Frontal cortex (tissue), 4 donors: ENCODE data around the gene ATAT1. TPM values are rescaled to one million over a fixed set of nuclear protein-coding genes. Genes with fewer than 3 reads are reported as not detected.
A peak's percentile ranks its signal among the peaks of the same experiment; 100 is the strongest.

Source experiments
- DNase-seq, 2 donors: peaks; one replicate each; pipeline ENCODE4 v3.0.0; 2012; ENCODE audit warnings: low spot score in 2 of 2
- FAIRE-seq: peaks from 2 replicates; lab custom pipeline; 2012; peaks lifted over from hg19 to GRCh38; lab: Jason Lieb, UNC
- total RNA-seq: library from RNA; depleted of rRNA; stranded (reverse); fragments of >200 nt; gene quantifications from one replicate; pipeline ENCODE4 v1.2.3, GENCODE V29; 2014
- donor health status: control.
- donor health status: control.
- donor health status: control.

Gene ATAT1
- total RNA-seq, 1 donor from 2014 or later = 40.4 TPM

- DNase-seq (no peak), FAIRE-seq (no peak)
Observed at GRCh38 chr6:30612687-30613248, 13.9 kb upstream of the ATAT1 start.

DNA sequence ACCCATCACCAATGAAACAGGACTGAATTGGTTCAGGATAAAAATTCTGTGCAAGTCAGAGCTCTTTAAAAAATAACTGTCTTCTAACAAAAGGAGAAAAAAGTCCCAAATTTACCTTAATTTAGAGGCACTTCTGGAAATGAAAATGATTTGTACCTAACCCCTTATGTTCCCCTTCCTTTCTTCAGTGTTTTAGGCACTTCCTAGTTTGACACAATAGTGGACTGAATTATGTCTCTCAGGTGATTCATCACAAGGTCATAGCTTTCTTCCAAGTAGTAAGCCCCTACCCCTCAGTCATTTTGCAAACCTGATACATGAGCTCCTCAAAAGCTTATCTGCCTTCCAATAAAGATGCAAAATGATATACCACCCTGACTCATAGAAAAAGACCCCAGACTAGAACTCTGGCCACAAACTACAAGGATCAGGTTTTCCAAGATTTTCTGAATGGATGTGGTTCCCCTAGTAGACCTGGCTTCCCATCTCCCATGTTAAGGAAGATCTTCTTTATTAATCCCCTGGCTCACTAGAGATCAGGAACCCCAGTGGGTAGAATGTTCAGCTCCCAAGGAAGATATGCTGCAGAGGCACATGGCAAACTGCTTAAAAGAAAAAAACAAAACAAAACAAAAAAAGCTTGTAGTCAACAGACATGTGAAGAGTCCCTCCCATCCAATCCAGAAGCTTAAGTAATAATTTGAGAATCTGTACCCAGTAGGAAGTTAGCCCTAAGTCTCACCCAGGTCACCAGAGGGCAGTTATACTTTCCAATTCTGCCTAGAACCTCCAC, 13.2 kb upstream of the ATAT1 start:
- FAIRE-seq (no peak), DNase-seq (no peak)

GRCh38 chr6:30614044-30614842, 12.4 kb upstream of the ATAT1 start:
- FAIRE-seq (no peak), DNase-seq (no peak)

GRCh38 chr6:30614843-30615218, 11.8 kb upstream of the ATAT1 start:
- peak; percentile 72 for FAIRE-seq

GRCh38 chr6:30615219-30615957, 11.3 kb upstream of the ATAT1 start:
- no peak for FAIRE-seq

More at GRCh38 chr6:30614843-30615218, 11.8 kb upstream of the ATAT1 start:
- peak; percentile 73 to 77 for DNase-seq

GRCh38 chr6:30615958-30616810, 10.5 kb upstream of the ATAT1 start:
- DNase-seq = no peak
- no peak for FAIRE-seq

More at GRCh38 chr6:30615219-30615957, 11.3 kb upstream of the ATAT1 start:
- DNase-seq = no peak

- FAIRE-seq (peak; percentile 98), DNase-seq (peak; percentile 79 to 86)
Observed at GRCh38 chr6:30616811-30617564, 9.7 kb upstream of the ATAT1 start, which contains the start of gene PPP1R10. PPP1R10 (minus strand) TSS chr6:30617243; CDS start chr6:30609944, 7,299 bp downstream.

DNA sequence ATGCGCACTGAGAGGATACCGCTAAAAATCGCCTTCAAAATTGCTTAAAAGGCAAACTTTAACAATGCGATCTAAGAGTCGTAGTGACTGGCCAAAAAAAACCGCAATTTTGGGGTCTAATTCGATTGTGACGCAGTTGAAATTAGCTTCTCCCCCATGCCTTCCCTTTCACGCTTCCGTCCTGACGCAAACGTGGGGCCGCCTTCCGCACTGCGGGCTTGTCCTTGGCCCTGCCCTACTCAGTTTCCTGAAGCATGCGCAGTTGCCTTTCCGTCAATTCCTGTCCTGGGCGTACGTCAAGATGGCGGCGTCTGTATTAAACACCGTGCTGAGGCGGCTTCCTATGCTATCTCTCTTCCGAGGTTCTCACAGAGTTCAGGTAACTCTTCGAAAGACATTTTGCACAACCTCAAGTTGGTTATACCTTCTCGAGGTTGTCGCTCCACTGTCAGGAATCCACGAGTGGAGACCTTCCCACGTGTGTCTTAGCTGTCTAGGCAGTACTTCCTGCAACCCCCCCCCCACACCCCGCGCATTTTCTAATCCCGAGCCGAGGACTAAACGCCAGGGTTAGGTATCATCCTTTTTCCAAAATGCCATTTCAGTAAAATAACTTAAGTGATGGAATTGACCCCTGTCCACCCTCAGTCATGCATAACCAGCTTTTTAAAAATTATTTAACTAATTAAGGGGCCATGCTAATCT, 9.0 kb upstream of the ATAT1 start, which contains the start of gene MRPS18B:
MRPS18B (plus strand) TSS at position 276 of the 705 bp plus-strand sequence; CDS start at position 302, 26 bp downstream.
- DNase-seq (peak; percentile 71 to 76), FAIRE-seq (no peak)

DNA sequence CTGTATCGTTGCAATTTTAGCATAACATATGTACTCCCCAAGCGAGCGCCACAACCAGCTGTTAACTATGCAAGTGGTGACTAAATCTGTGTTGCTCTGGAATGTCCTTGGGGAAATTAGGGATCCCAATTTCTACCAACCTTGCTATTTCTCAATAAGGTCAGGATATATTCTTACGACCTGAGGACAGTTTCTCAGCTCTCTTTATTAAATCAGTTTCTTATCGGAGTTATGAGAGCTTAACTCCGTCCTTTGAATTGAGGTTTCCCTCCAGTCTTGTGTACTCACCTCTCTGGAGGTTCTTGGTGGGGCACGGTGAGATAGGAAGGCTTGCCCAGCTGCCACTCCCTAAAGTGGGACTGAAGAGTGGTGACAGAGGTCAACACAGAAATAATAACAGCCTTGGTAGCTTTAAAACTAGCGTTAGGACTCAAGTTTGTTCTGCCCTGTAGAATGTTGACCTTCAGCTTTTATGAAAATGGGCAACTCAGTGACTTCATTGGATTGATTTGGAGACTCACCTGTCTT, 8.3 kb upstream of the ATAT1 start:
- FAIRE-seq (no peak), DNase-seq (no peak)

GRCh38 chr6:30619561-30619960, 7.1 kb upstream of the ATAT1 start:
- FAIRE-seq (no peak), DNase-seq (no peak)

DNA sequence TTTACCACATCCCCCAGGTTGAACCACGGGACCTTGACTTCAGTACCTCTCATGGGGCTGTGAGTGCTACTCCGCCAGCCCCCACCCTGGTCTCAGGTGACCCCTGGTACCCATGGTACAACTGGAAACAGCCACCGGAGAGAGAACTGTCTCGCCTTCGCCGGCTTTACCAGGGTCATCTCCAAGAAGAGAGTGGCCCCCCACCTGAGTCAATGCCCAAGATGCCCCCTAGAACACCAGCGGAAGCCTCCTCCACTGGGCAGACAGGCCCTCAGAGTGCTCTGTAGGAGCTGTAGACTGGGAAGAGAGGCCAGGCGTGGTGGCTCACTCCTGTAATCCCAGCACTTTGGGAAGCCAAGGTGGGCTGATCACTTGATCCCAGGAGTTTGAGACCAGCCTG, 1.2 kb upstream of the ATAT1 start:
- FAIRE-seq = no peak
- DNase-seq = no peak

GRCh38 chr6:30635834-30636233, 9.2 kb downstream of the ATAT1 start:
- DNase-seq = no peak
- no peak for FAIRE-seq

- no peak for DNase-seq
- no peak for FAIRE-seq
Observed at GRCh38 chr6:30640481-30640880, 13.8 kb downstream of the ATAT1 start.

GRCh38 chr6:30641048-30641447, 14.4 kb downstream of the ATAT1 start:
- FAIRE-seq (no peak), DNase-seq (no peak)

DNA sequence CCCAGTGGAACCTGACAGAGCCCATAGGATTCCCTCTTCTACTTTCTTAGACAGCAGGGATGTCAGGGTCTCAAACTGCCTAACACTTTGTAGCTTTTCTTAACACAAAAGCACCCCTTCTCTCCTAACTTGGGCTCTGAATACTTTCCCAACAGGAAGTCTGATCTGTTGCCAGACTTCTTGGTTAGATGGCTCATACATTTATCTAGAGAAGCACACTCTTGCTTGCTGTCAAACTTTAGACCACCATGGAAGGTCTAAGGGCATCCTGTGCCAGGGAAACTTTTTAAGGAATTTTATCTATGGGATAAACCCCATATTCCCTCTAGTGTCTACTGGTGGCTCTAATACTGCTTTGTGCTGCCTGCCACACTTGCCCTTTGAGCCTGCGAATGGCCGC, 17.0 kb downstream of the ATAT1 start:
- no peak for FAIRE-seq
- DNase-seq = no peak

- FAIRE-seq = no peak
- DNase-seq = no peak
Observed at GRCh38 chr6:30644769-30645168, 18.1 kb downstream of the ATAT1 start.

DNA sequence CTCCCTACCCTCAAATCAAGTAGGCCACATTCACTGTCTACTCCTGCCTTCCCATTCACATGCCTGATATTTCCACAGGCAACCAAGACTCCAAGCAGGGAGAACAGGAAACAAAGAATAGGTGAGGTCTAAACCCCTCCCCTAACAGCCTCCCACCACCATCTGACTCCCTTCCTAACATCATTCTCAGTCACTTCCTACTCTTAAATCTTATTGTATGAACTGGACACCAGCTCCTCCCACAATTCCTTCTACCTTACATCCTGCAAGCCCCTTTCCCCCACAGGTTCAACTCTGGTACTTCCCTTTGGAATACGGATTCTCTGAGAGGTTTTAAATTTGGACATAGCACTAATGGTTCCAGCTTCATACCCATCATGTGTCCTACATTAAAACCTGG, 19.3 kb downstream of the ATAT1 start:
- no peak for FAIRE-seq

More for the DNA sequence above, 19.3 kb downstream of the ATAT1 start:
- no peak for DNase-seq
